A549 (cell line): ENCODE data around the gene TMEM222. TPM values are rescaled to one million over a fixed set of nuclear protein-coding genes. Genes with fewer than 3 reads are reported as not detected.

Experiments
- ATAC-seq, 2 experiments: fragments of 200-7000 bp in 1 of 2; fragments of >200 bp in 1 of 2; cut with Nextera tagmentation in 1 of 2; cut with Tn5 transposase in 1 of 2; 3 replicates each; pipeline versions ENCODE4 v1.8.0 to v1.9.1; 2018 to 2020; ENCODE audit warnings: mild to moderate bottlenecking in 1 of 2, moderate library complexity in 1 of 2
- CTCF ChIA-PET: fragments of 300-600 bp; sonication (Branson Sonifier 250); formaldehyde crosslinking; extraction: SDS; loops from one replicate; lab custom pipeline; 2021; ENCODE audit warnings: antibody characterized with exemption, inconsistent platforms; lab: Yijun Ruan, JAX
- POLR2A ChIA-PET: fragments of 350-600 bp; formaldehyde crosslinking; extraction: SDS; loops from one replicate; lab custom pipeline; 2021; ENCODE audit warnings: antibody characterized with exemption, inconsistent platforms; lab: Yijun Ruan, JAX
- DNase-seq, 2 experiments: peaks; one replicate each; pipeline versions ENCODE4 v3.0.0 to v3.0.0-alpha.2; 2011 to 2016; ENCODE audit warnings: low read depth in 1 of 2, low spot score in 1 of 2
- FAIRE-seq: peaks from 2 replicates; lab custom pipeline; 2011; peaks lifted over from hg19 to GRCh38; lab: Jason Lieb, UNC
- H3K27ac ChIP-seq, 2 experiments: fragments of >200 bp; sonication (Bioruptor Twin); formaldehyde crosslinking; 3 replicates each; pipeline ENCODE4 v1.5.1; 2016 to 2017
- H3K4me1 ChIP-seq: fragments of >200 bp; sonication (Bioruptor Twin); formaldehyde crosslinking; 3 replicates; pipeline ENCODE4 v1.6.1; 2016
- H3K4me2 ChIP-seq: fragments of >200 bp; sonication (Bioruptor Twin); formaldehyde crosslinking; 3 replicates; pipeline ENCODE4 v1.6.1; 2016
- H3K4me3 ChIP-seq: fragments of >200 bp; sonication (Bioruptor Twin); formaldehyde crosslinking; 3 replicates; pipeline ENCODE4 v1.5.1; 2016
- H3K9me3 ChIP-seq: fragments of >200 bp; sonication (Bioruptor Twin); formaldehyde crosslinking; 3 replicates; pipeline ENCODE4 v1.6.1; 2016
- CHD2 ChIP-seq: fragments of 150-350 bp; IDR thresholded peaks from 2 replicates; pipeline ENCODE4 v1.6.1; 2014; ENCODE audit warnings: low read length; ENCODE audit not compliant: partially characterized antibody
- CTCF ChIP-seq: fragments of >200 bp; sonication (Bioruptor Twin); formaldehyde crosslinking; IDR thresholded peaks from 3 replicates; pipeline ENCODE4 v1.5.1; 2016
- EHF ChIP-seq: fragments of 250-450 bp; sonication (Bioruptor Pico); IDR thresholded peaks from 2 replicates; pipeline ENCODE4 v1.5.0; 2020; ENCODE audit warnings: mild to moderate bottlenecking
- EHMT2 ChIP-seq: fragments of 200-600 bp; sonication (generic); IDR thresholded peaks from 2 replicates; pipeline ENCODE4 v1.6.1; 2016; ENCODE audit warnings: antibody characterized with exemption, low read depth, mild to moderate bottlenecking, moderate library complexity
- EP300 ChIP-seq, 2 experiments: fragments of >200 bp; sonication (Bioruptor Twin); formaldehyde crosslinking; IDR thresholded peaks; 2 replicates in 1 of 2; 3 replicates in 1 of 2; pipeline ENCODE4 v1.6.1; 2016 to 2017
- FOSB ChIP-seq: fragments of 250-450 bp; sonication (Bioruptor Pico); IDR thresholded peaks from 2 replicates; pipeline ENCODE4 v1.5.0; 2020; ENCODE audit warnings: mild to moderate bottlenecking, moderate library complexity
- HES2 ChIP-seq: fragments of >200 bp; sonication (Bioruptor Twin); formaldehyde crosslinking; IDR thresholded peaks from 2 replicates; pipeline ENCODE4 v1.6.1; 2016
- HEYL ChIP-seq: fragments of 250-450 bp; sonication (Bioruptor Pico); IDR thresholded peaks from 2 replicates; pipeline ENCODE4 v1.8.0; 2021; ENCODE audit warnings: mild to moderate bottlenecking, moderate library complexity
- HOXB13 ChIP-seq: fragments of 250-450 bp; sonication (Bioruptor Pico); IDR thresholded peaks from 2 replicates; pipeline ENCODE4 v1.5.0; 2020; ENCODE audit warnings: low read depth, mild to moderate bottlenecking, moderate library complexity
- JUN ChIP-seq, 2 experiments: fragments of >200 bp; sonication (Bioruptor Twin); formaldehyde crosslinking; IDR thresholded peaks; 2 replicates in 1 of 2; 3 replicates in 1 of 2; pipeline ENCODE4 v1.6.1; 2016 to 2017
- KDM1A ChIP-seq: fragments of 200-600 bp; sonication (generic); IDR thresholded peaks from 2 replicates; pipeline ENCODE4 v1.6.1; 2016; ENCODE audit warnings: low read depth, mild to moderate bottlenecking
- MAFK ChIP-seq: fragments of 450-650 bp; IDR thresholded peaks from 2 replicates; pipeline ENCODE4 v1.6.1; 2014; ENCODE audit not compliant: partially characterized antibody
- MAX ChIP-seq: IDR thresholded peaks from 2 replicates; pipeline ENCODE4 v1.6.1; 2012
- MYC ChIP-seq: IDR thresholded peaks from 2 replicates; pipeline ENCODE4 v1.6.1; 2012; ENCODE audit warnings: mild to moderate bottlenecking, inconsistent platforms, low read length, improper control_type of control experiment, borderline replicate concordance
- NR3C1 ChIP-seq: fragments of >200 bp; sonication (Bioruptor Twin); formaldehyde crosslinking; IDR thresholded peaks from 3 replicates; pipeline ENCODE4 v1.6.1; 2017
- PBX3 ChIP-seq: IDR thresholded peaks from 2 replicates; pipeline ENCODE4 v1.6.1; 2012
- RAD21 ChIP-seq, 2 experiments: fragments of >200 bp in 1 of 2; sonication (Bioruptor Twin) in 1 of 2; formaldehyde crosslinking in 1 of 2; IDR thresholded peaks in 1 of 2; conservative IDR thresholded peaks in 1 of 2; 2 replicates in 1 of 2; 3 replicates in 1 of 2; pipeline ENCODE4 v1.6.1; 2012 to 2018; ENCODE audit warnings: inconsistent platforms in 1 of 2
- RARB ChIP-seq: fragments of 250-450 bp; sonication (Bioruptor Pico); IDR thresholded peaks from 2 replicates; pipeline ENCODE4 v1.8.0; 2021; ENCODE audit warnings: mild to moderate bottlenecking, moderate library complexity
- RCOR1 ChIP-seq: fragments of 150-350 bp; IDR thresholded peaks from 2 replicates; pipeline ENCODE4 v1.6.1; 2014; ENCODE audit warnings: antibody characterized with exemption, low read length, low read depth
- REST ChIP-seq: fragments of 200-600 bp; sonication (generic); IDR thresholded peaks from 2 replicates; pipeline ENCODE4 v1.6.1; 2016; ENCODE audit warnings: antibody characterized with exemption, mild to moderate bottlenecking, moderate library complexity
- RFX5 ChIP-seq: fragments of 450-650 bp; IDR thresholded peaks from 2 replicates; pipeline ENCODE4 v1.7.1; 2014; ENCODE audit warnings: antibody characterized with exemption, mild to moderate bottlenecking, moderate library complexity
- RNF2 ChIP-seq: fragments of 200-600 bp; sonication (generic); IDR thresholded peaks from 2 replicates; pipeline ENCODE4 v1.6.1; 2016; ENCODE audit warnings: low read depth, mild to moderate bottlenecking, antibody characterized with exemption, moderate library complexity, borderline replicate concordance
- SMC3 ChIP-seq: fragments of >200 bp; sonication (Bioruptor Twin); formaldehyde crosslinking; IDR thresholded peaks from 3 replicates; pipeline ENCODE4 v1.6.1; 2018; ENCODE audit warnings: inconsistent platforms
- SREBF2 ChIP-seq: fragments of 450-650 bp; IDR thresholded peaks from 2 replicates; pipeline ENCODE4 v1.6.1; 2014; ENCODE audit warnings: mild to moderate bottlenecking, moderate library complexity
- TFCP2L1 ChIP-seq: fragments of 250-450 bp; sonication (Bioruptor Pico); IDR thresholded peaks from 2 replicates; pipeline ENCODE4 v1.5.0; 2021; ENCODE audit warnings: mild to moderate bottlenecking
- ZC3H11A ChIP-seq: fragments of 450-650 bp; IDR thresholded peaks from 2 replicates; pipeline ENCODE4 v1.6.1; 2014; ENCODE audit warnings: antibody characterized with exemption, mild to moderate bottlenecking
- WGBS: methylation state at CpG from one replicate; pipeline ENCODE4 v1.1.6; 2017; ENCODE audit errors: missing lambda C conversion rate; 5-methylcytosine and 5-hydroxymethylcytosine counted together
- polyA plus RNA-seq, 4 experiments: library from polyadenylated mRNA; depleted of rRNA in 3 of 4; stranded (reverse); fragments of >200 nt; fragmentation: RNase III in 1 of 4; extraction: RNeasy Plus Mini Kit Qiagen cat#74134 plus additional on column Dnase treatment in 1 of 4; gene quantifications; 2 replicates in 3 of 4; 3 replicates in 1 of 4; pipeline ENCODE4 v1.2.3, GENCODE V29; 2011 to 2017

Gene TMEM222
- polyA plus RNA-seq, 2 of the 4 experiments (the other 2 are of a cell fraction) = 28.4 to 30.0 TPM

- ChIA-PET CTCF (no interaction called here), POLR2A (no interaction called here)
- no peak for FAIRE-seq
- Histone ChIP-seq H3K4me1 (no peaks in the 10 kb centered on the region), H3K27ac (no peak overlapping the region), H3K4me2 (no peak overlapping the region), H3K9me3 (no peaks in the 10 kb centered on the region), H3K4me3 (no peak overlapping the region)
- TF ChIP-seq PBX3 = no peak
- no peak for TF ChIP-seq SREBF2
- no peak for TF ChIP-seq MAFK
- TF ChIP-seq RARB (CRISPR knock-in tag) = no peak
- TF ChIP-seq EHF (CRISPR knock-in tag) = no peak
- no peak for TF ChIP-seq EP300 (IDR thresholded peaks at IDR 0.05)
- no peak for TF ChIP-seq MAX
- no peak for TF ChIP-seq RCOR1
- TF ChIP-seq RFX5 = no peak
- TF ChIP-seq HOXB13 (CRISPR knock-in tag) = no peak
- TF ChIP-seq HEYL = no peak
- no peak for ATAC-seq
- no peak for DNase-seq
- WGBS = 97% methylated on average over 1 of the region's 1 CpG
These were observed 47.8 kb upstream of the TMEM222 start for GRCh38 chr1:27274204-27274603.

- no peak overlapping the region for H3K4me3 ChIP-seq
- no peak overlapping the region for H3K27ac ChIP-seq
- TF ChIP-seq MYC = no peak
- TF ChIP-seq KDM1A = no peak
- TF ChIP-seq TFCP2L1 (CRISPR knock-in tag) = no peak
- TF ChIP-seq REST = no peak
- TF ChIP-seq NR3C1 = no peak
- DNase-seq (no peak), FAIRE-seq (no peak), ATAC-seq (no peak)
- no peaks in the 10 kb centered on the region for H3K4me1 ChIP-seq
- no peaks in the 10 kb centered on the region for H3K9me3 ChIP-seq
- CTCF ChIA-PET = no interaction called here
- WGBS = 63% methylated on average over 3 of the region's 3 CpGs
- H3K4me2 ChIP-seq = no peak overlapping the region
- POLR2A ChIA-PET = no interaction called here
These were observed 46.3 kb upstream of the TMEM222 start for GRCh38 chr1:27275696-27276095.

GRCh38 chr1:27284425-27285273, 37.3 kb upstream of the TMEM222 start:
- POLR2A ChIA-PET = no interaction called here
- DNase-seq (peak; percentile 73 to 84), ATAC-seq (peak; percentile 93 to 95), FAIRE-seq (no peak)
- H3K9me3 ChIP-seq = no peaks in the 10 kb centered on the region
- WGBS = 33% methylated on average over 11 of the region's 11 CpGs
- no peaks in the 10 kb centered on the region for H3K4me1 ChIP-seq
- CTCF ChIA-PET = interaction anchor here (0.6 to 9.1 kb wide), 46 partner anchors 11 to 322 kb away, joined by 3 to 174 read pairs (median 4); partner anchors contain the start of genes SLC9A1 and WDTC1
- H3K4me2 ChIP-seq = no peak overlapping the region
- no peak overlapping the region for H3K27ac ChIP-seq
- TF ChIP-seq MYC (no peak), RNF2 (no peak), SMC3 (peak; percentile 90), RAD21 (conservative IDR thresholded peaks at IDR 0.05 in 1 of 2, IDR thresholded peaks at IDR 0.05 in 1 of 2) (peak; percentile 73 to 76), JUN (IDR thresholded peaks at IDR 0.05) (no peak), EHMT2 (no peak), RFX5 (no peak), ZC3H11A (no peak), RCOR1 (no peak), CTCF (peak; percentile 78), CHD2 (no peak), HES2 (no peak), FOSB (CRISPR knock-in tag) (no peak)
- TF ChIP-seq, all 56 proteins: peak for 3
- no peak overlapping the region for H3K4me3 ChIP-seq
